ENCODE measurements around the gene EML4. TPM values are rescaled to one million over a fixed set of nuclear protein-coding genes. Genes with fewer than 3 reads are reported as not detected.

Gene EML4
- total RNA-seq, 4 donors from 2014 or later: 33.3 to 79.6 (median 41.5) TPM

DNA sequence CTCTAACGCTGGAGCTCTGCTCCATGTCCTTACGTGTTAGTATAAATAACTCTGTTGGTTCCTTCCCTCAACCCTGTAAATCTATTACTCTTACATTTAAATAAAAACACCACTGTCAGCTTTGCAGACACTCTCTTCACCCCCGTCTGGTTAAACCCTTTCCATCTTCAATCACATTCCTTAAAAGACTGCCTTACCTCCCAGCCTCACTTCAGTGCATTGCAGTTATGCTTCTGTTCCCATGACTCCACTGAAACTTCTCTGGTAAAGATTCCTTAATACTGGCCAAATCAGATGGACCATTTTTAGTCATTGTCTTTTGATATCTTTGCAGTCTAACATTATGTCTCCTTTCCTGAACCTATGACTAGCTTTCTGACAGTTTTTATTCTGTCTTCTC, 61.7 kb downstream of the EML4 start:
- TF ChIP-seq, protein P1, sequence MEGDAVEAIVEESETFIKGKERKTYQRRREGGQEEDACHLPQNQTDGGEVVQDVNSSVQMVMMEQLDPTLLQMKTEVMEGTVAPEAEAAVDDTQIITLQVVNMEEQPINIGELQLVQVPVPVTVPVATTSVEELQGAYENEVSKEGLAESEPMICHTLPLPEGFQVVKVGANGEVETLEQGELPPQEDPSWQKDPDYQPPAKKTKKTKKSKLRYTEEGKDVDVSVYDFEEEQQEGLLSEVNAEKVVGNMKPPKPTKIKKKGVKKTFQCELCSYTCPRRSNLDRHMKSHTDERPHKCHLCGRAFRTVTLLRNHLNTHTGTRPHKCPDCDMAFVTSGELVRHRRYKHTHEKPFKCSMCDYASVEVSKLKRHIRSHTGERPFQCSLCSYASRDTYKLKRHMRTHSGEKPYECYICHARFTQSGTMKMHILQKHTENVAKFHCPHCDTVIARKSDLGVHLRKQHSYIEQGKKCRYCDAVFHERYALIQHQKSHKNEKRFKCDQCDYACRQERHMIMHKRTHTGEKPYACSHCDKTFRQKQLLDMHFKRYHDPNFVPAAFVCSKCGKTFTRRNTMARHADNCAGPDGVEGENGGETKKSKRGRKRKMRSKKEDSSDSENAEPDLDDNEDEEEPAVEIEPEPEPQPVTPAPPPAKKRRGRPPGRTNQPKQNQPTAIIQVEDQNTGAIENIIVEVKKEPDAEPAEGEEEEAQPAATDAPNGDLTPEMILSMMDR (IDR thresholded peaks at IDR 0.05): no peak
- ATAC-seq (ENCODE audit: low FRiP score) (no peak), DNase-seq (ENCODE audit: low spot score) (no peak)

DNA sequence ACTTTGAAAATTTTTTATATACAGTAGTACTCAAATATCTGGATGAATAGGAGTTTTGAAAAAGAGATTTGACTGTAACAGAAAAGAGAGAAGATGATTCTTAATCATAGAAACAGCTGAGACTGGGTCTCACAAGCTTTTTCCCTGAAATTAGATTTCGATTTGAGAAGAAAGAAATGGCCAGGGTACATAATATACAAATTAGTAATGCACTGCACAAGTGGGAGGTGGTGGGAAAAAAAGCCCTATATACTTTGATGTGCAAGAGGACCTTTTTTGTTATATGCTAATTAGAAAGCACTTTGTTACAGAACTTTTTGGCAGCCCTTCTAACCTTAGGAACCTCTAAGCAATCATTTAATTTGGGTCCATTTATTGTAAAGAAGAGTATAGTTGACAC, 62.9 kb downstream of the EML4 start:
- DNase-seq (ENCODE audit: low spot score): no peak
- ATAC-seq (ENCODE audit: low FRiP score): no peak
- TF ChIP-seq, protein P1 (IDR thresholded peaks at IDR 0.05): no peak

DNA sequence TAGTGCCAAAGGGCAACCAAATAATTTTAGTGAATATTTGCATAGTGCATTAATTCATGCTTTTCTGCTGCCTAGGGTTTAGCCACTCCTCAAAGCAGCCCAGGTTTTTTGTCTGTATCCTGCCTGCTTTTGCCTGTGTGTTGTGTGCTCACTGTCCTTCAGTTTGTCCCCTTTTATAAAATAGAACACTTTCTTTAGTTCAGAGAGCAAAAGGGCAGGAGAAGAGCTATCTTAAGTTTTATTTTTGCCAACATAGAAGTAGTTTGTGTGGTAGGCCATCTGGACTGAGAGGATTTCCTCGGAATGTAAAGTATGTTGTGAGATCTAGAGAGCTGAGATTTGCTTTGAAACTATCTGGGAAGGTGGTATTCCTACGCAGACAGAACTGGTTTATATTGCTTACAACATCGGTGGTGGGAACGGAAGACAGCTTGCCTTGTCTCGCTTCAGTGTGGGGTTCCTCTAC, 64.9 kb downstream of the EML4 start:
- ATAC-seq (ENCODE audit: low FRiP score) (no peak), DNase-seq (ENCODE audit: low spot score) (no peak)
- TF ChIP-seq, protein P1 (IDR thresholded peaks at IDR 0.05): no peak

DNA sequence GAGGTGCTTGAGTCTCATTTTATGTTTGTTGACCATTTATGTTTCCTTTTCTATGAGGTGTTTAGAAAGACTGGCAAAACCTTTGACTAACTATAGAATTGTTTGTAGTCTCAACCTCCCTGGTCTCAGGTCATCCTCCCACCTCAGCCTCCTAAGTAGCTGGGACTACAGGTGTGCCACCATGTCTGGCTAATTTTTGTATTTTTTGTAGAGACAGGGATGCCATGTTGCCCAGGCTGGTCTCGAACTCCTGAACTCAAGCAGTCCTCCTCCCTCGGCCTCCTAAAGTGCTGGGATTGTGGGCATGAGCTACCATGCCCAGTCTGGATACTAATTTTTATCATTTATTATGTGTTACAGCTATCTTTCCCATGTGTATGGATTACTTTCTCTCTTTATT, 67.8 kb downstream of the EML4 start:
- no peak for ATAC-seq (ENCODE audit: low FRiP score)
- TF ChIP-seq, protein P1 (IDR thresholded peaks at IDR 0.05): no peak
- DNase-seq (ENCODE audit: low spot score): no peak

DNA sequence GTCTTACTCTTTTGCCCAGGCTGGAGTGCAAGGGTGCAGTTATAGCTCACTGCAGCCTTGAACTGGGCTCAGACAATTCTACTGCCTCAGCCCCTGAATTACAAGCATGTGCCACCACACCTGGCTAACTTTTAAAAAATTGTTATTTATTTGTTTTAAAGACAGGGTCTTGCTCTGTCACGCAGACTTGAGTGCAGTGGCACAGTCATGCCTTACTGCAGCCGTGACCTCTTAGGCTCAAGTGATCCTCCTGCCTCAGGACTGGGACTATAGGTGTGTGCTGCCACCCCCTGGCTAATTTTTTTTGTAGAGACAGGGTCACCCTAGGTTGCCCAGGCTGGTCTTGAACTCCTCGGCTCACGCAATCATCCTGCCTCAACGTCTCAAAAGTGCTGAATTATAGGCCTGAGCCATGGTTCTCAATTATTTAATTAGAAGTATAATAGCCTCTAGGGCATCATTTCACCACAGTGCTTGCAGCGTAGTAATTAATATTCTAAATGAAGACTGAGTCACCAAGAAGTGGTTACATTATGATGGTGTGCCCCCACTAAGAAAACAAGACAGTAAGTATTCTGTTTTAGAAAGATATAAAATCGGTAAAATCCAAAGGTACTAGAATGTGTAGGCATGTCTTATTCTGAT, 69.6 kb downstream of the EML4 start:
- TF ChIP-seq, protein P1 (IDR thresholded peaks at IDR 0.05): no peak
- peak; percentile 61 for ATAC-seq (ENCODE audit: low FRiP score)
- no peak for DNase-seq (ENCODE audit: low spot score)

DNA sequence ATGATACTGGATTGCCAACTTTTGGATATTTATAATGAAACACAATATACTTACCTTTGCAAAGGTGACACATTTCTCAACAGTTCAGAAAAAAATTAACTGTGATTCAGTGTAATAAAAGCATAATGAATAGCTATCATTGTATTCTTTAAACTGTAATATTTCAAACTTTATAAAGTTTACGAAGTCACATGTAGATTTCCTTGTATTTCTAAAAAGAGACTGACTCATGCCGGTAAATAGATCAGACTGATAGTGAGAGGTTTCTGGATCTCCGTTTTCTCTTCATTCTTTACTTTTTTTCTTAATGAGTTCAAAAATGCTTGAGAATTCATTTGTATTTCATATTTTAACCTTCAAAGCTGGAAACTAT, 70.1 kb downstream of the EML4 start:
- TF ChIP-seq, protein P1 (IDR thresholded peaks at IDR 0.05): no peak
- ATAC-seq (ENCODE audit: low FRiP score) (no peak), DNase-seq (ENCODE audit: low spot score) (no peak)

DNA sequence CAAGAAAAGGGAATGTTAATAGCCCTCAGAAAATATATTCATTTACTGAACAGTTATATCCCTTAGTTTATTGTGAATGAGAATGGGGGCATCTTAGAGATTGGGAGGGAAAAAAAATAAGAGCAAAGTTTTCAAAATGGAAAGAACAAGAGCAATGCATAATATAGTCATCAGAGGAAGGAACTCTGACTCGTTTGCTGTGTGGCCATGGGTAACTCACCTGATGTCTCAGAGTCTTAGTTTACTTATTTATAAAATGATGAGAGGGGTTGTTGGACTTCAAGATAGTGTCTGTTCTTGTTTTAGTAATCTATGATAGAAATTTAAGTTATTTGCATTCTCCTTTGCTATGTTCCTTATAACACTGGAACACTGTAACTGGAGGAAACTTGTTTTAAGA, 70.7 kb downstream of the EML4 start:
- ATAC-seq (ENCODE audit: low FRiP score): no peak
- TF ChIP-seq, protein P1 (IDR thresholded peaks at IDR 0.05): no peak
- no peak for DNase-seq (ENCODE audit: low spot score)

Data from omental fat pad (tissue), 4 donors.